Subcutaneous adipose tissue (tissue), 4 donors: Measurements from ENCODE around the gene BSPRY. TPM values are rescaled to one million over a fixed set of nuclear protein-coding genes. Genes with fewer than 3 reads are reported as not detected.

Source experiments
- CTCF ChIP-seq: fragments of 450-650 bp; IDR thresholded peaks from one replicate; pipeline ENCODE4 v1.5.1; 2016; ENCODE audit warnings: low read depth, mild to moderate bottlenecking, control low read depth, antibody characterized with exemption, moderate library complexity
- total RNA-seq, 4 donors: library from RNA; depleted of rRNA; stranded (reverse); fragments of >200 nt; gene quantifications; one replicate each; pipeline ENCODE4 v1.1.0, GENCODE V29; 2016

Gene BSPRY
- total RNA-seq, 4 donors from 2014 or later: 0.66 TPM; not detected in 3

GRCh38 chr9:113361304-113362018, 12.1 kb downstream of the BSPRY start:
- TF ChIP-seq CTCF: no peak

GRCh38 chr9:113363336-113363735, 14.0 kb downstream of the BSPRY start:
- no peak for TF ChIP-seq CTCF

DNA sequence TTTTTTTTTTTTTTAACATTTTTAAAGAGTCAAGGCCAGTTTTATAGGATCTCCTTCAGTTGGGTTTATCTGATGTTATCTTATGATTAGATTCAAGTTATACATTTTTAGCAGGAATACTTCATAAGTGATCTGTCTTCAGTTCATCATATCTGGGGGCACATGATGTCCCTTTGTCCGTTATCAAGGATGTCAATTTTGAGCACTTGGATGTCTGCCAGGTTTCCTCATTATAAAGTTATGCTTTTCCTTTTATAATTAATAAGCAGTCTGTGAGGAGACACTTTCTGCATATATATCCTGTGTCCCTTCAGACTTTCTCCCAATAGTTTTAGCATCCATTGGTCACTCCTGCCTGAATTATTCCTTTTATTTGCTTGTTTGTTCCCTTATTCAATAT, 15.6 kb downstream of the BSPRY start:
- no peak for TF ChIP-seq CTCF

DNA sequence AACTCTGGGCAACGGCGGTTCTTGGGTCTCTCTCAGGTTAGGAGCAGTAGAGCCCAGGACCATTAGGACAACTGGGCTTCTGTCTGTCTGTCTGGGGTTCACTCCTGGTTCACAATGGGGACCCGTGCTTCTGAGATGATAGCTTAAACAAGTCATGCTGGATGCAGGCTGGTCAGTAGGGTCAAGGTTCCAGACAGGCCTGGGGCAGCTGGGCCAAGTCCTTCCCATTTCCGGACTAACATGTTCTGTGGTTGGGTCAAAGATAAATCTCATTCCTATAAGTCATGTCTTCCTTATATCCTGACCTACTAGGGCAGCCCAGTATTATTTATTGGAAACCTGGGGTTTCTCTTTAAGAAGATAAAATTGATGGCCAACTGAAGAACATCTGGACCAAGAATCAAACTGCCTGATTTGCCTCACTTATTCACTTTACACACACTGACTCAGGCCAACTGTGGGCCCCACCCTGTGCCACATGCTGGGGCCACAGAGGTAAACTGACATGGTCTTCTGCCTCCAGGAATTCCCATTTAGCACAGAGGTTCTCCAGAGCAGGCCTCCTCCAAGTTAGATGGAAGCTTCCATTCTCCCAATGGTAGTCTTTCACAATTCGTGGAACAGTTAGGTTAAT, 19.1 kb downstream of the BSPRY start:
- no peak for TF ChIP-seq CTCF

- TF ChIP-seq CTCF: no peak
Observed at GRCh38 chr9:113368982-113369854, 19.9 kb downstream of the BSPRY start.

DNA sequence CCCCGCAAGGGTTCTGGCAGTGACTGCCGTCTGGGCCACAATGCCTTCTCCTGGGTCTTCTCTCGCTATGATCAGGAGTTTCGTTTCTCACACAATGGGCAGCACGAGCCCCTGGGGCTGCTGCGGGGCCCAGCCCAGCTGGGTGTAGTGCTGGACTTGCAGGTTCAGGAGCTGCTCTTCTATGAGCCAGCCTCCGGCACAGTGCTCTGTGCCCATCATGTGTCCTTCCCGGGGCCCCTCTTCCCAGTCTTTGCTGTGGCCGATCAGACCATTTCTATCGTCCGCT, 20.5 kb downstream of the BSPRY start:
- TF ChIP-seq CTCF: no peak

DNA sequence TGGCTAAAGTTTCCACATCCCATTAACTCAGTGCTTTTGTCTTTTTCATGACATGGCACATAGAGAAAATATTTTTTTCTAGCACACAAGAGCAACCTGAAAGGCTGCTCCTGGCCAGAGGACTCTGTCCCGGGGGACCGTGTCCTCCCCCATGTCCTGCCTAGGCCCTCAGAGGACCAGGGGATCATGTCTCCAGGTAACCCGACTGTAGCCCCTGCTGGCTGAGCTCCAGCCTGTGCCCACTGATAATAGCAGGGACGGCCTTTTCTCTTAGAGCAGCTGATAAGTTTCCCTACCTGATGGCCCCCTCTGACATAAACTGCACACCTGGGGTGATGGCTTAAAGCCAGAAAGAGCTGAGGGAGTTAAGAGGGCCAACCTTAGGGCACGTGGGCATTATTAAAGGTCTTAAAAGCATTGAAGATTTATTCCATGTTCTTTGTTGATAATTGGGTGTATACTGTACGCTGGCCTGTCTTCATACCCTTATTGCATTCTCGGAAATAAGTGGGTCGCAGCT, 21.5 kb downstream of the BSPRY start:
- no peak for TF ChIP-seq CTCF
